ENCODE results near the gene LDLRAP1.

Gene LDLRAP1

GRCh38 chr1:25563330-25564215 lies 20.2 kb downstream of the LDLRAP1 start:
- no peak for DNase-seq

- DNase-seq: no peak
Measured at GRCh38 chr1:25564777-25565574, 21.6 kb downstream of the LDLRAP1 start.

GRCh38 chr1:25565626-25566025 lies 22.2 kb downstream of the LDLRAP1 start:
- no peak for DNase-seq

- no peak for DNase-seq
Measured at GRCh38 chr1:25566176-25566729, 22.8 kb downstream of the LDLRAP1 start.

- DNase-seq: no peak
Measured at GRCh38 chr1:25566730-25567341, 23.4 kb downstream of the LDLRAP1 start.

GRCh38 chr1:25567710-25568089 lies 24.3 kb downstream of the LDLRAP1 start:
- no peak for DNase-seq

GRCh38 chr1:25568090-25568833 lies 24.9 kb downstream of the LDLRAP1 start:
- DNase-seq: peak; percentile 44

- no peak for DNase-seq
Measured at GRCh38 chr1:25568834-25569596, 25.6 kb downstream of the LDLRAP1 start.

- no peak for DNase-seq
Measured at GRCh38 chr1:25569597-25570396, 26.4 kb downstream of the LDLRAP1 start.

GRCh38 chr1:25570798-25571521 lies 27.6 kb downstream of the LDLRAP1 start:
- no peak for DNase-seq

- DNase-seq: no peak
Measured at GRCh38 chr1:25571522-25571970, 28.1 kb downstream of the LDLRAP1 start.

GRCh38 chr1:25572107-25572506 lies 28.7 kb downstream of the LDLRAP1 start:
- no peak for DNase-seq

- DNase-seq: no peak
Measured at GRCh38 chr1:25572708-25573590, 29.5 kb downstream of the LDLRAP1 start.

- no peak for DNase-seq
Measured at GRCh38 chr1:25573591-25573930, 30.2 kb downstream of the LDLRAP1 start.

- DNase-seq: no peak
Measured at GRCh38 chr1:25573961-25574360, 30.6 kb downstream of the LDLRAP1 start.

GRCh38 chr1:25575191-25575590 lies 31.8 kb downstream of the LDLRAP1 start:
- DNase-seq: no peak

GRCh38 chr1:25576459-25577133 lies 33.2 kb downstream of the LDLRAP1 start:
- no peak for DNase-seq

GRCh38 chr1:25577134-25577920 lies 33.9 kb downstream of the LDLRAP1 start:
- DNase-seq: no peak
